Breast epithelium (tissue), 3 donors: ENCODE measurements around the gene EBF3.

ENCODE experiments used
- CTCF ChIP-seq, 3 donors: fragments of 450-650 bp; IDR thresholded peaks; one replicate each; pipeline ENCODE4 v1.5.1; 2016 to 2017; ENCODE audit warnings: antibody characterized with exemption in 3 of 3, mild to moderate bottlenecking in 3 of 3, moderate library complexity in 3 of 3
- POLR2A ChIP-seq: fragments of 450-650 bp; IDR thresholded peaks from one replicate; pipeline ENCODE4 v1.6.1; 2016; ENCODE audit warnings: antibody characterized with exemption, mild to moderate bottlenecking, moderate library complexity

DNA sequence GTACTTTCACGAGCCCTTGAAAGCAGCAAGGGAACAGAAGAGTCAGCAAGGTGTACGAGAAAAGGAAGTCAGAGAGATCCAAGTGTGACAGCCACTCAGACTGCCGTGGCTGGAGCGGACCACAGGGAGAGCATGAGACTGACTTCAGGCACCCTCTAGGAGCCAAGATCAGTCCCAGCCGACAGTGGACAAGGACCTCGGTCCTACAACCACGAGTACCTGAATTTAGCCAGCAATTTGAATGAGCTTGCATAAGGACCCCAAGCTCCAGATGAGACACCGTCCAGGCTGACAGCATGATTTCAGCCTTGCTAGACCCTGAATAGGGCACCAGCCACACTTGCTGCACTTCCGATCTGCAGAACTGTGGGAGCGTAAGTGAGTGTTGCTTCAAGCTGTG lies 13.7 kb upstream of the EBF3 start:
- TF ChIP-seq POLR2A (no peak), CTCF (IDR thresholded peaks at IDR 0.05) (no peak)
